MG63 (cell line): ENCODE results near the gene LDLRAD3. TPM values are rescaled to one million over a fixed set of nuclear protein-coding genes. Genes with fewer than 3 reads are reported as not detected.

Experiments used
- DNase-seq: peaks from one replicate; pipeline ENCODE4 v3.0.0-alpha.2; 2020
- H3K27me3 ChIP-seq: fragments of 250-450 bp; sonication (Bioruptor Pico); 2 replicates; pipeline ENCODE4 v1.5.1; 2020; ENCODE audit warnings: mild to moderate bottlenecking, moderate library complexity
- H3K36me3 ChIP-seq: fragments of 250-450 bp; sonication (Bioruptor Pico); 2 replicates; pipeline ENCODE4 v1.5.1; 2020; ENCODE audit warnings: mild to moderate bottlenecking, moderate library complexity
- H3K4me3 ChIP-seq: fragments of 250-450 bp; sonication (Bioruptor Pico); 2 replicates; pipeline ENCODE4 v1.5.1; 2020; ENCODE audit warnings: mild to moderate bottlenecking, moderate library complexity
- H3K9me3 ChIP-seq: fragments of 250-450 bp; sonication (Bioruptor Pico); 2 replicates; pipeline ENCODE4 v1.5.1; 2020; ENCODE audit warnings: mild to moderate bottlenecking, moderate library complexity
- total RNA-seq: library from RNA; depleted of rRNA; stranded (reverse); fragments of >200 nt; shearing (Covaris generic); gene quantifications from 2 replicates; pipeline ENCODE4 v1.2.3, GENCODE V29; 2014; ENCODE audit warnings: low replicate concordance

Gene LDLRAD3
- total RNA-seq, 1 experiment from 2014 or later, result 1.6 TPM

DNA sequence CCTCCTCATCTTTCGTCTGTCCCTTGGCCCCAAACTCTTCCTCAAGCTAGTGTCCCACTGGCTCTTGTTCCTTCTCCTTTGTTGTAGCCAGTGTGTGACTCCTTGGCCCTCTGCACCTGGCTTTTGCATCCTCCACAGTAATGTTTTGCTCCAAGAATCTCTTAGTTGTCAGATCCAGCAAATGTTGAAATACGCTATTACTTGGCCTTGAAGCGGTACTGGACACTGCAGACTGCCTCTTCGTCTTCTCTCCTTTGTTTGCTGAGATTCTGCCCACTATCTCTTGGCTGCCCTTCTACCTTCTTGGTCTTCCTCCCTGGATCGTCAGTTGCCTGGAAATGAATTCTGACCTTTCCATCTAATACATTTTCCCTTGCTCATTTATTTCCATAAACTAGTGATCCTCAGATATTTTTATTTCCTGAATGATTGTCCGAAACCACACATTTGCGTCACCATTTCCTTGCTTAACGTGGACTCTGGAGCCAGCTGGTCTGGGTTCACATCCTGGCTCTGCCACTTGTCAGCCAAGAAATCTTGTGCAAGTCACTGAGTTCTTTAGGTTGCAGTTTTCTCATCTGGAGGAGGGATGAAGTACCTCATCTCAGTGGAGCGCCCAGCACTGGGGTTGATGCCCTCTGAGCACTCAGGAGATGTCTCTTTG is 113.6 kb downstream of the LDLRAD3 start:
- H3K27me3 ChIP-seq, result no peaks in the 10 kb centered on the region
- H3K9me3 ChIP-seq, result no peaks in the 10 kb centered on the region
- H3K36me3 ChIP-seq, result no peaks in the 10 kb centered on the region
- DNase-seq, result no peak
- no peak overlapping the region for H3K4me3 ChIP-seq

- DNase-seq, result no peak
- Histone ChIP-seq H3K9me3 (no peaks in the 10 kb centered on the region), H3K4me3 (no peak overlapping the region), H3K36me3 (no peaks in the 10 kb centered on the region), H3K27me3 (no peaks in the 10 kb centered on the region)
Measured at GRCh38 chr11:36059660-36060059, 115.8 kb downstream of the LDLRAD3 start.

GRCh38 chr11:36060926-36061325 is 117.1 kb downstream of the LDLRAD3 start:
- no peaks in the 10 kb centered on the region; the same call in 1 of the 2 replicates for H3K9me3 ChIP-seq
- no peak overlapping the region for H3K4me3 ChIP-seq
- H3K36me3 ChIP-seq, result no peaks in the 10 kb centered on the region
- no peak for DNase-seq
- no peaks in the 10 kb centered on the region for H3K27me3 ChIP-seq

GRCh38 chr11:36061471-36061870 is 117.6 kb downstream of the LDLRAD3 start:
- Histone ChIP-seq H3K27me3 (no peaks in the 10 kb centered on the region), H3K4me3 (no peak overlapping the region), H3K9me3 (peaks cover under 1% of the 10 kb centered on the region), H3K36me3 (no peaks in the 10 kb centered on the region)
- DNase-seq, result no peak

- Histone ChIP-seq H3K9me3 (peaks cover 7% of the 10 kb centered on the region), H3K27me3 (no peaks in the 10 kb centered on the region), H3K4me3 (no peak overlapping the region), H3K36me3 (no peaks in the 10 kb centered on the region)
- no peak for DNase-seq
Measured at GRCh38 chr11:36062796-36063365, 119.0 kb downstream of the LDLRAD3 start.

GRCh38 chr11:36065436-36065835 is 121.6 kb downstream of the LDLRAD3 start:
- Histone ChIP-seq H3K27me3 (no peaks in the 10 kb centered on the region), H3K4me3 (no peak overlapping the region), H3K36me3 (no peaks in the 10 kb centered on the region), H3K9me3 (peaks cover 7% of the 10 kb centered on the region)
- DNase-seq, result no peak

GRCh38 chr11:36066891-36067290 is 123.0 kb downstream of the LDLRAD3 start:
- Histone ChIP-seq H3K4me3 (no peak overlapping the region), H3K36me3 (no peaks in the 10 kb centered on the region), H3K9me3 (peaks cover 7% of the 10 kb centered on the region), H3K27me3 (no peaks in the 10 kb centered on the region)
- DNase-seq, result no peak

GRCh38 chr11:36069576-36070212 is 125.8 kb downstream of the LDLRAD3 start:
- H3K36me3 ChIP-seq, result no peaks in the 10 kb centered on the region
- H3K4me3 ChIP-seq, result no peak overlapping the region
- no peaks in the 10 kb centered on the region for H3K27me3 ChIP-seq
- peaks cover 7% of the 10 kb centered on the region for H3K9me3 ChIP-seq
- DNase-seq, result no peak

DNA sequence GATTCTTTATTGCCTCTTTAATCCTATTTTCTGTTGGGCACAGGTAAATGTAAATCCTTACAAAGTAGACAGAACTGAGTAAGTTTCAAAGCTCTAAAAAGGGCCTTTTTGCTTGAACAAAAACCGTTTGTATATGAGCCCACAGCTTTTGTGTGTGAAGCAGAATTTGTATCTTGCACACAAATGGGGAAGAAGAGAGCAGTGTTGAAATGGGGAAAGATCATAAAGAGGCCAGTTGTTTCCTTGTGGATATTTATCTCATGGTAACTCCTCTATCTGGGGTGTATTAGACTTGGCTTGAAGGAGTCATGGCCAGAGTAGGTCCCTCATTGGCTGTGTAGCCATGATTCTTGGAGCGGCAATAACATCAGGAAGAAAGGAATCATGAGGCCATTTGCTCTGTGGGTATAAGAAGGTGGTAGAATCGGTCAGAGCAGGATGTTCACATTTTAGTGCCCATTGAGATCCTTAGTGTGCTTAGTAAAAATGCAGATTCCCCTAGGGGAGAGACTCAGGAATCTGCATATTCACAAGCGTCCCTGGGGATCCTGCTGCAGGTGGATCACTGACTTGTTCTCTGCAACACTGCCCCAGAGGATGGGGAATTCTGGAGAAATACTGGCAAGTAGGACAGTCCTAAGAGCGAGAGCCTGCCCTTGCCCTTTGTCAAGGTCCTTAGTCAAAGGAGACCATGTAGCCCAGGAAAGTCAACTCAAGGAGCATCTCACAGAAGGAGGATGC is 126.5 kb downstream of the LDLRAD3 start:
- DNase-seq, result no peak
- Histone ChIP-seq H3K4me3 (no peak overlapping the region), H3K36me3 (no peaks in the 10 kb centered on the region), H3K9me3 (peaks cover 7% of the 10 kb centered on the region), H3K27me3 (no peaks in the 10 kb centered on the region)

GRCh38 chr11:36070954-36071330 is 127.1 kb downstream of the LDLRAD3 start:
- Histone ChIP-seq H3K9me3 (peaks cover 12% of the 10 kb centered on the region), H3K36me3 (peaks cover 5% of the 10 kb centered on the region; the same call in 1 of the 2 replicates), H3K4me3 (no peak overlapping the region), H3K27me3 (no peaks in the 10 kb centered on the region)
- no peak for DNase-seq

GRCh38 chr11:36071917-36072500 is 128.1 kb downstream of the LDLRAD3 start:
- Histone ChIP-seq H3K36me3 (peaks cover 5% of the 10 kb centered on the region; the same call in 1 of the 2 replicates), H3K4me3 (no peak overlapping the region)
- DNase-seq, result no peak

GRCh38 chr11:36073411-36074203 is 129.7 kb downstream of the LDLRAD3 start:
- DNase-seq, result peak; percentile 95
- Histone ChIP-seq H3K27me3 (no peaks in the 10 kb centered on the region), H3K4me3 (no peak overlapping the region), H3K9me3 (peaks cover 19% of the 10 kb centered on the region), H3K36me3 (peaks cover 5% of the 10 kb centered on the region; the same call in 1 of the 2 replicates)

More at GRCh38 chr11:36071917-36072500, 128.1 kb downstream of the LDLRAD3 start:
- Histone ChIP-seq H3K27me3 (no peaks in the 10 kb centered on the region), H3K9me3 (peaks cover 15% of the 10 kb centered on the region)

- no peak overlapping the region for H3K4me3 ChIP-seq
Measured at GRCh38 chr11:36074941-36075431, 131.1 kb downstream of the LDLRAD3 start.

DNA sequence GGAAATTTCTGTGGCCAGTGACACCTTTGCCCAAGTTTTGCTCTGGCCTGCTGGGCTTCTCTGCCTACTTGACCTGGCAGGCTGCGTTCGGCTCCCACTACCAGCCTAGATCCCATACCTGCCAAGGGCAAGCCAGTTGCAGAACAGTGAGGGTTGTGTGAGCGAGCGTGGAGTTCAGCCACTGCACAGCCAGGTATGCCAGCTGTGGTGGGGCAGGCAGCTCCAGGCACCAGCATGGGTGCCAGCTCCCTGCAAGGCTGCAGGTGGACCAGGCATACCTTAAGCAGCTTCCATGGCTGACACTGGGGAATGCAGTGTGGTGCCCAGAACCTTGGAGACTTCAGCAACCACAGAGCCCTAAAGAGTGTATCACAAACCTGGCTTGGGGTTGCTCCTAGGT is 133.5 kb downstream of the LDLRAD3 start:
- peaks cover 5% of the 10 kb centered on the region; the same call in 1 of the 2 replicates for H3K36me3 ChIP-seq
- no peak overlapping the region for H3K4me3 ChIP-seq
- peaks cover 19% of the 10 kb centered on the region for H3K9me3 ChIP-seq
- H3K27me3 ChIP-seq, result no peaks in the 10 kb centered on the region
- no peak for DNase-seq

More at GRCh38 chr11:36074941-36075431, 131.1 kb downstream of the LDLRAD3 start:
- DNase-seq, result peak; percentile 51
- Histone ChIP-seq H3K27me3 (no peaks in the 10 kb centered on the region), H3K36me3 (peaks cover 5% of the 10 kb centered on the region; the same call in 1 of the 2 replicates), H3K9me3 (peaks cover 19% of the 10 kb centered on the region)

DNA sequence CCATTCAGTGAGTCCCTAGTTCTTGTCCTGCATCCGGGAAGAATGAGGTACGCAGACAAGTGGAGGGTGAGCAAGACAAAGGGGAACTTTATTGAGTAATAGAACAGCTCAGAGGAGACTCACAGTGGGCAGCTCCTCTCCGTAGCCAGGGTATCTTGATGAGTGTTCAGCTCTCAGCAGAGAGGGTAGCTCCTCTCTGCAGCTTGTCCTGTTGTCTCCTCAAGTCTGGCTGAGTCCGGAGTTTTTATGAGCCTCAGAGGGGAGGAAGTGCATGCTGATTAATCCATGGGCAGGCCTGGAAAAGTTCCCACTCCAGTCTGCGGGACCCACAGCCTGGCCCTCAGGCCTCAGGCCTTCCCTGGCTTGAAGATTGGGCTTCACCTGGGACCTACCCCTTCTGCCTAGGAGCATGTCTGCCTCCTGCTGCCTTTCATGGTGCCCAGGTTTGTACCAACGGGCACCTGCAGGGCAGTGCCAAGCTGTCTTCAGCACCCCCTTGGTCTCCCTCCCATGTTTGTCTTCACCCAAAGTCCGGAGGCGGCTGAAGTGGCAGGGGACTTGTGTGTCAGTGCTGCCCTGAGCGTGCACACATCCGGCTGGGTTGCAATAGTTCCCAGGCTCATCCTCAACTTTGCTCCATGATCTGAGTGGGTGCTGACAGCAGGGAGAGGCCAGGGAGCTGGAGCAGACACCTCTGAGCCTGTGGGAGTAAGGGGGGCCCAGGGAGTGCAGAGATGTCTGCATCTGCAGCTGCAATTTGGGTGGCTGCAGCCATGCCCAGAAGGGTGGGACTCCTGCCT is 134.2 kb downstream of the LDLRAD3 start:
- Histone ChIP-seq H3K9me3 (peaks cover 19% of the 10 kb centered on the region), H3K4me3 (no peak overlapping the region), H3K36me3 (peaks cover 5% of the 10 kb centered on the region; the same call in 1 of the 2 replicates), H3K27me3 (no peaks in the 10 kb centered on the region)
- DNase-seq, result no peak
